Neural progenitor cell (in vitro differentiated cells): ENCODE results near the gene PRIMPOL.

Source experiments
- CTCF ChIP-seq: fragments of 200-600 bp; sonication (generic); IDR thresholded peaks from 2 replicates; pipeline ENCODE4 v1.5.1; 2017; ENCODE audit warnings: antibody characterized with exemption, mild to moderate bottlenecking
- EZH2 ChIP-seq: fragments of 200-600 bp; sonication (generic); IDR thresholded peaks from 2 replicates; pipeline ENCODE4 v1.6.1; 2017; ENCODE audit warnings: antibody characterized with exemption, mild to moderate bottlenecking, moderate library complexity
- EZH2phosphoT487 ChIP-seq: fragments of 200-600 bp; sonication (generic); IDR thresholded peaks from 2 replicates; pipeline ENCODE4 v1.6.1; 2017; ENCODE audit warnings: antibody characterized with exemption

GRCh38 chr4:184632842-184633241, 16.7 kb upstream of the PRIMPOL start:
- TF ChIP-seq CTCF: no peak
- no peak for TF ChIP-seq EZH2phosphoT487
- no peak for TF ChIP-seq EZH2
